Thyroid gland (tissue), 4 donors: ENCODE measurements around the gene TMX4. TPM values are rescaled to one million over a fixed set of nuclear protein-coding genes. Genes with fewer than 3 reads are reported as not detected.

Experiments used
- DNase-seq, 2 donors: peaks; one replicate each; pipeline ENCODE4 v3.0.0-alpha.2; 2019
- H3K27ac ChIP-seq, 3 donors: fragments of 200-600 bp; sonication (generic); 1 replicate in 2 of 3; 2 replicates in 1 of 3; pipeline ENCODE4 v1.5.1; 2016 to 2019; ENCODE audit warnings: mild to moderate bottlenecking in 1 of 3, moderate library complexity in 1 of 3
- H3K27me3 ChIP-seq: fragments of 200-600 bp; sonication (generic); one replicate; pipeline ENCODE4 v1.5.1; 2019
- H3K36me3 ChIP-seq, 2 donors: fragments of 200-600 bp; sonication (generic); one replicate each; pipeline ENCODE4 v1.5.1; 2016 to 2019
- H3K4me1 ChIP-seq, 2 donors: fragments of 200-600 bp; sonication (generic); one replicate each; pipeline ENCODE4 v1.5.1; 2017 to 2019
- H3K4me3 ChIP-seq, 3 donors: fragments of 200-600 bp; sonication (generic); replicated peaks in 1 of 3; 1 replicate in 2 of 3; 2 replicates in 1 of 3; pipeline ENCODE4 v1.5.1; 2016; ENCODE audit warnings: mild to moderate bottlenecking in 1 of 3
- H3K9me3 ChIP-seq: fragments of 200-600 bp; sonication (generic); one replicate; pipeline ENCODE4 v1.5.1; 2017
- CTCF ChIP-seq, 6 experiments: fragments of 200-600 bp in 3 of 6; fragments of 450-650 bp in 3 of 6; sonication (generic) in 3 of 6; IDR thresholded peaks; one replicate each; pipeline ENCODE4 v1.5.1; 2016 to 2019; ENCODE audit warnings: antibody characterized with exemption in 6 of 6, mild to moderate bottlenecking in 2 of 6, inconsistent platforms in 1 of 6, moderate library complexity in 1 of 6
- POLR2A ChIP-seq, 2 donors: fragments of 450-650 bp; IDR thresholded peaks; one replicate each; pipeline ENCODE4 v1.6.1; 2017; ENCODE audit warnings: antibody characterized with exemption in 2 of 2, mild to moderate bottlenecking in 2 of 2, moderate library complexity in 1 of 2
- WGBS, 2 donors: methylation state at CpG; one replicate each; pipeline ENCODE4 v1.1.5; 2017; 5-methylcytosine and 5-hydroxymethylcytosine counted together
- intact Hi-C: fragments of 100-400 bp; cut with DNase I; formaldehyde crosslinking; loops from one replicate; pipeline ENCODE4 v1.15.1; 2023
- total RNA-seq, 4 donors: library from RNA; depleted of rRNA; stranded (reverse); fragments of >200 nt; gene quantifications; one replicate each; pipeline ENCODE4 v1.2.3, GENCODE V29; 2016

Gene TMX4
- total RNA-seq, 4 donors from 2014 or later = 49.0 to 63.8 (median 57.9) TPM

- Histone ChIP-seq H3K9me3 (no peaks in the 10 kb centered on the region), H3K27me3 (no peaks in the 10 kb centered on the region), H3K4me1 (no peaks in the 10 kb centered on the region), H3K27ac (no peak overlapping the region), H3K36me3 (no peaks in the 10 kb centered on the region), H3K4me3 (no peak overlapping the region)
- TF ChIP-seq POLR2A (IDR thresholded peaks at IDR 0.05) (no peak), CTCF (IDR thresholded peaks at IDR 0.05) (no peak)
- no peak for DNase-seq
- WGBS, 2 donors = 59 to 74% methylated on average over 5 of the region's 5 CpGs
- intact Hi-C loops = no loop called here
Measured at GRCh38 chr20:8061861-8062518, 42.4 kb upstream of the TMX4 start.

GRCh38 chr20:8060977-8061376, 41.4 kb upstream of the TMX4 start:
- H3K36me3 ChIP-seq = no peaks in the 10 kb centered on the region
- no peak for TF ChIP-seq POLR2A (IDR thresholded peaks at IDR 0.05)
- TF ChIP-seq CTCF (IDR thresholded peaks at IDR 0.05) = no peak
- H3K27ac ChIP-seq = no peak overlapping the region
- H3K4me3 ChIP-seq = no peak overlapping the region
- intact Hi-C loops = no loop called here
- no peaks in the 10 kb centered on the region for H3K9me3 ChIP-seq
- DNase-seq = no peak
- no peaks in the 10 kb centered on the region for H3K4me1 ChIP-seq
- H3K27me3 ChIP-seq = no peaks in the 10 kb centered on the region

DNA sequence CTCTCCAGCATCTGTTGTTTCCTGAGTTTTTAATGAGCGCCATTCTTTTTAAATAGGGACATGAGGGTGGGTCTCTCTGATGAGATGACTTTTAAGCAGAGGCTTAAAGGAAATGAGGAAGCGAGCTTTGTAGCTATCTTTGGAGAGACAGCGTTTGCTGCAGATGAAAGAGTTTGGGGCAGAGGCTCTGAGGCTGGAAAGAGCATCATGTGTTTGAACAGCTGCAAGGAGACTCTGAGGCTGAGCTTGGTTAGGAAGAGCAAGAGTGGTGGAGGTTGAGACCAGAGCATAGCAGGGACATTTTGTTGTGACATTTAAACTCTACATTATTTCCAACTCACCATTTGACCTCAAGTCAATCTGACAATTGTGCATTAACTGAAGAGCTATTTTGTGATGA, 38.3 kb upstream of the TMX4 start:
- no peaks in the 10 kb centered on the region for H3K4me1 ChIP-seq
- H3K4me3 ChIP-seq = no peak overlapping the region
- H3K36me3 ChIP-seq = no peaks in the 10 kb centered on the region
- TF ChIP-seq CTCF (IDR thresholded peaks at IDR 0.05) (no peak), POLR2A (IDR thresholded peaks at IDR 0.05) (no peak)
- intact Hi-C loops = no loop called here
- no peaks in the 10 kb centered on the region for H3K27me3 ChIP-seq
- 65 to 80% methylated on average over 3 of the region's 3 CpGs for WGBS, 2 donors
- H3K9me3 ChIP-seq = no peaks in the 10 kb centered on the region
- no peak overlapping the region for H3K27ac ChIP-seq
- DNase-seq = no peak

- no peaks in the 10 kb centered on the region for H3K9me3 ChIP-seq
Measured at GRCh38 chr20:8055096-8055495, 35.5 kb upstream of the TMX4 start.

More at GRCh38 chr20:8055096-8055495, 35.5 kb upstream of the TMX4 start:
- intact Hi-C loops = no loop called here
- no peaks in the 10 kb centered on the region for H3K27me3 ChIP-seq
- no peaks in the 10 kb centered on the region for H3K4me1 ChIP-seq
- H3K4me3 ChIP-seq = no peak overlapping the region
- H3K36me3 ChIP-seq = no peaks in the 10 kb centered on the region
- WGBS, 2 donors = 77 to 79% methylated on average over 3 of the region's 3 CpGs
- no peak for DNase-seq
- H3K27ac ChIP-seq = no peak overlapping the region
- TF ChIP-seq CTCF (IDR thresholded peaks at IDR 0.05) = no peak
- TF ChIP-seq POLR2A (IDR thresholded peaks at IDR 0.05) = no peak
